Thymus (tissue), 11 donors: ENCODE measurements around the gene SLU7. TPM values are rescaled to one million over a fixed set of nuclear protein-coding genes. Genes with fewer than 3 reads are reported as not detected.
A peak's percentile ranks its signal among the peaks of the same experiment; 100 is the strongest.

Experiments used
- DNase-seq, 9 donors: peaks; one replicate each; pipeline ENCODE4 v3.0.0-alpha.2; 2013; ENCODE audit warnings: low spot score in 9 of 9, low read depth in 6 of 9, missing footprints in 1 of 9
- H3K27ac ChIP-seq, 2 donors: one replicate each; pipeline ENCODE4 v1.5.1; 2013; ENCODE audit warnings: control low read depth in 1 of 2, low read depth in 1 of 2, low read length in 1 of 2, mild to moderate bottlenecking in 1 of 2, moderate library complexity in 1 of 2
- H3K27me3 ChIP-seq, 2 donors: one replicate each; pipeline ENCODE4 v1.5.1; 2013; ENCODE audit warnings: low read length in 1 of 2; ENCODE audit not compliant: control insufficient read depth in 2 of 2, insufficient read depth in 1 of 2
- H3K36me3 ChIP-seq, 2 donors: one replicate each; pipeline ENCODE4 v1.5.1; 2013; ENCODE audit warnings: low read length in 1 of 2, mild to moderate bottlenecking in 1 of 2, moderate library complexity in 1 of 2; ENCODE audit not compliant: control insufficient read depth in 2 of 2, insufficient read depth in 2 of 2
- H3K4me1 ChIP-seq, 2 donors: one replicate each; pipeline ENCODE4 v1.5.1; 2013; ENCODE audit warnings: low read length in 2 of 2; ENCODE audit not compliant: control insufficient read depth in 2 of 2, insufficient read depth in 2 of 2
- H3K4me3 ChIP-seq, 2 donors: one replicate each; pipeline ENCODE4 v1.5.1; 2013; ENCODE audit warnings: low read length in 2 of 2, control low read depth in 1 of 2, mild to moderate bottlenecking in 1 of 2
- H3K9me3 ChIP-seq, 2 donors: one replicate each; pipeline ENCODE4 v1.5.1; 2013; ENCODE audit warnings: low read length in 1 of 2, mild to moderate bottlenecking in 1 of 2; ENCODE audit not compliant: control insufficient read depth in 2 of 2, insufficient read depth in 1 of 2
- WGBS: extraction: QIAGEN DNeasy Blood & Tissue Kit; methylation state at CpG from one replicate; pipeline ENCODE4 v1.1.7; 2013; 5-methylcytosine and 5-hydroxymethylcytosine counted together
- polyA plus RNA-seq: library from polyadenylated mRNA; stranded (reverse); fragments of 200-250 nt; gene quantifications from one replicate; pipeline ENCODE4 v1.2.3, GENCODE V29; 2013
- total RNA-seq: library from RNA; stranded (reverse); fragments of 120-200 nt; gene quantifications from one replicate; pipeline ENCODE4 v1.2.4, GENCODE V29; 2013
- donor health status: healthy.

Gene SLU7
- total and polyA plus RNA-seq, 2 donors = 45.3 to 46.9 TPM

DNA sequence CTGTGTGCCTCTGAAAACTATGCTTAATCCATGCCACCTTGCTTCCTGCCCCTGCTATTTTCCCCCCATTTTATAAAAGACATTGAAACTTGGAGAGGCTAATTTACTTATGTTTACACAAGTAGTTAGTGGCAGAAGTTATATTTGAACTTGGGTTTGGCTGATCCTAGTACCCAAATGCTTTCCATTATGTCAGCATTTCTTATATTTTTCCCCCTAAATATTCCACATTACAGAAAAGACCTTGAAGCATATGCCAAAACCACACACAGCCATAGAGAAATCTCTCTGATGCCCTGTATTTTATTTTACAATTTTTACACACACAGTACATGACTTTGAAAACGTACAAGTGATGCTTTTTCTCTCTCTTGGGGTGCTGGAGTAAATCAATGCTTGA is 59.6 kb downstream of the SLU7 start:
- no peaks in the 10 kb centered on the region for H3K9me3 ChIP-seq
- no peak overlapping the region for H3K27ac ChIP-seq
- H3K4me3 ChIP-seq = no peak overlapping the region
- WGBS = 0% methylated on average over 1 of the region's 1 CpG
- peaks cover 0 to 2% of the 10 kb centered on the region in 2 donors for H3K4me1 ChIP-seq
- DNase-seq = no peak
- no peaks in the 10 kb centered on the region for H3K36me3 ChIP-seq
- no peaks in the 10 kb centered on the region for H3K27me3 ChIP-seq

DNA sequence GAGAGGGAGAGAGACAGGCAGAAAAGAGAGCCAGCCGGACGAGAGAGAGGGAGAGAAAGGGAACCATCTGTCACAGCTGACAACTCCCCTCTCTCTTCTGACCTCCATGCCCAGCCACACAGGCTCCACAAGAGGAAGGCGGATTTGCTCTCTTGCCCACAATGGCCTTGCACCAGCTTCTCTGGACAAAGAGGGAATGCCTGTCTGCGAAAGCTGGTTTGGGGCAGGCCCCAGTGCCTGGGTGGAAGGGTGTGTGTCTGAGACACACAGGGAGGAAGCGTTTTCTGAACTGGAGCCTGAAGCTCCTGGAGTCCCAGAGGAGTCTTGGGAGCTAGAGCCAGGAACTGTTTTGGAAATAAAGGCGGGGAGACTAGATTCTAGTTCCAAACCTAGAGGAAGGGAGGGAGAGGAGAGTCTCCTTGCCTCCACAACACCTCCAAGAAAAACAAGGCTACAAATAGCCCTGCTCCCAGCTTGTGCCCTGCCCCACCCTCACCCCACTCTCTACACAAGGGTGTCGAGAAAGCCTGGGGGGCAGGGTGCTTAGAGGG is 60.9 kb downstream of the SLU7 start:
- no peaks in the 10 kb centered on the region for H3K9me3 ChIP-seq
- DNase-seq = no peak
- H3K4me1 ChIP-seq = peaks cover 0 to 1% of the 10 kb centered on the region in 2 donors
- H3K36me3 ChIP-seq = no peaks in the 10 kb centered on the region
- H3K27ac ChIP-seq = peak overlapping the region in 1 of 2 donors; percentile 26
- WGBS = 91% methylated on average over 7 of the region's 7 CpGs
- no peak overlapping the region for H3K4me3 ChIP-seq
- no peaks in the 10 kb centered on the region for H3K27me3 ChIP-seq

DNA sequence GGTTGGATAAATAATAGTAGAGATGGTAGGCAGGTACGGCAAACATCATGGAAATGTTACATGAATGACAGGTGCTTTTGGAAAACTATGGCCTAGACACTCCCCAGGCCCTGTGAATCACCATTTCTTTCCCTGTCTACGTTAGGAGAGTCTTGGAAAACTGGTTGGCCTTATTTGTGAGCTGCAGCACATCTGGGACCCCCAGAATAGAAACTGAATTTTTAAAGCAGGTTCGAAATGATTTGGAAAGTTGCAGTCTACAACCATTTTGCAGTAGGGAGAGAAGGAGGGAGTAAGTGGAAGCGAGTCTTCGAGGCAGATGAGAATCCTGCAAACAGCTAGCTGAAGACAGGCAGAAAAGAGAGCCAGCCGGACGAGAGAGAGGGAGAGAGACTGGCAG is 61.5 kb downstream of the SLU7 start:
- Histone ChIP-seq H3K27me3 (no peaks in the 10 kb centered on the region), H3K27ac (no peak overlapping the region), H3K36me3 (no peaks in the 10 kb centered on the region), H3K4me3 (no peak overlapping the region), H3K9me3 (no peaks in the 10 kb centered on the region), H3K4me1 (no peaks in the 10 kb centered on the region)
- WGBS = 95% methylated on average over 7 of the region's 7 CpGs
- DNase-seq = no peak

DNA sequence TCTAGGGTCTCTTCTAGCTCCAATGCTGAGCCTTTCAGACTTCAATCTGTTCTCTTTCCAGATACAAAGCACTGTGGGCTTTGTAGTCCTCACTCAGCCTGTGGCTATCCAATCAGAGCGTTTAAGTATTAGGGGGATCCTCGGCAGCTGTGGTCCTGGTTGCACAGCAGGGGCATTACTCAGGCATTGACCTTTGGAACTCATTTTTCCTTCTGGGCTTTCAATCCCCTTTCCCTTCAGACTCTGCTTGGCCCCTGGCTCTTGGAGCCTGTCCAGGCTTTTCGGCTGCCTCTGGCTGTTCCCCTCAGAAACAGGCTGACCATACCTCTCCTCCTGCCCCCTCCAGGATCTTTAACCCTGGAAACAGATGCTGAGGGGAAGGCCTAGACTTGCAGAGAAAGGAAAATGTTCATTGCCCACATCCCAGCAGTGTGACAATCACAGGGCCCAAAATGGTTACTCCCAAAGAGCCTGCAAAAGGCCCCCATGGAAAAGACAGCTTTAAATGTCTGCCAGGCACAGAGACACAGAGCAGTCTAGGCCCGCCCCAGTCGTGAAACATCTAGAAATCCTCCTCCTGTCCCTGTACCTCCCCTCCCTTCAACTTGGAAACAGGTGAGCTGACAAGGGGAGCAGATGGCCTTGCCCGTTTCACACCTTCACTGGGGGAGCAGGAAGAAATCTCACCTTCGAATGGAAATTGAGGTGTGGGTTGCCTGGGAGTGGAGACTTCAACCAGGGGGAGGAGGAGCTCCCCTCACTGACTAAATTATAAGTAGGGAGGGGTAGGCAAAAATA is 62.1 kb downstream of the SLU7 start:
- 86% methylated on average over 7 of the region's 7 CpGs for WGBS
- DNase-seq = no peak

DNA sequence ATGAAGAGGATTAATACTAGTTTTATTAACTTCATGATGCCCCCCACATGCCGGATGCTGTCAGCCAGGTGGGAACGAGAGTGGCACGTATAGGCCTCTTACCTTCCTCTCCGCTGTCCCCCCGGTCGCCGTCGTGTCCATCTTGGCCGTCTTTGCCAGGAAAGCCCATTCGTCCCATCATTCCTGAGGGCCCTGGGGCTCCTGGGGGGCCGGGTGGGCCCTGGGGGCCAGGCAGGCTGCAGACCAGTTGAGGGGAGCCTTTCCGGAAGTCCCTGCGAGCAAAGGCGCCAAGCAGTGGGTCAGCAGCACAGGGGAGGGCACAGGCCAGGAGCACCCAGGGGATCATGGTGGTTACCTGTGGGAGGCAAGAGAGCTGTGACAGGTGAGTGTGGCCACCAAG is 64.2 kb downstream of the SLU7 start:
- Histone ChIP-seq H3K4me1 (no peaks in the 10 kb centered on the region), H3K4me3 (no peak overlapping the region), H3K27ac (no peak overlapping the region), H3K27me3 (no peaks in the 10 kb centered on the region), H3K9me3 (no peaks in the 10 kb centered on the region), H3K36me3 (no peaks in the 10 kb centered on the region)
- WGBS = 96% methylated on average over 14 of the region's 14 CpGs
- no peak for DNase-seq

More for the DNA sequence above, 62.1 kb downstream of the SLU7 start:
- H3K4me1 ChIP-seq = no peaks in the 10 kb centered on the region
- H3K27me3 ChIP-seq = no peaks in the 10 kb centered on the region
- no peaks in the 10 kb centered on the region for H3K36me3 ChIP-seq
- H3K9me3 ChIP-seq = no peaks in the 10 kb centered on the region
- H3K27ac ChIP-seq = no peak overlapping the region
- no peak overlapping the region for H3K4me3 ChIP-seq

DNA sequence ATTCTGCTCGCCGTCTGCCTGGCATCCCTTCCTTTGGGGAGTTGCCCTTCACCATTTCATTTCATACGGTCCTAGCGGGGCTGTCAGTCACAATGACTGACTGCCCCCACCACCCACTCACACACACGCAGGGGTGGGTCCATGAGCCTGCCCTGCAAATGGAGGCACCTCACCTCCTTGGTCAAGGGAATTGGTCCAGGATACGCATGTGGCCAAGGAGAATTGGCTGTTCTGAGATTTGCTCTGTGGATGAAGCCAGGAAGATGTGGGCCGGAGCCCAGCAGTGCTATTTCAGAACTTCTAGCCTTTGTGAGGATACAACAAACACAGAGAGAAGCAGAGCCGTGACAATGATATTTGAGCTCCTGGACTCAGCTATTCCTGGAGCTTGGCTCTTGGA is 65.5 kb downstream of the SLU7 start:
- H3K27me3 ChIP-seq = no peaks in the 10 kb centered on the region
- no peaks in the 10 kb centered on the region for H3K4me1 ChIP-seq
- no peak overlapping the region for H3K4me3 ChIP-seq
- WGBS = 96% methylated on average over 8 of the region's 8 CpGs
- H3K27ac ChIP-seq = no peak overlapping the region
- H3K36me3 ChIP-seq = no peaks in the 10 kb centered on the region
- DNase-seq = no peak
- no peaks in the 10 kb centered on the region for H3K9me3 ChIP-seq

DNA sequence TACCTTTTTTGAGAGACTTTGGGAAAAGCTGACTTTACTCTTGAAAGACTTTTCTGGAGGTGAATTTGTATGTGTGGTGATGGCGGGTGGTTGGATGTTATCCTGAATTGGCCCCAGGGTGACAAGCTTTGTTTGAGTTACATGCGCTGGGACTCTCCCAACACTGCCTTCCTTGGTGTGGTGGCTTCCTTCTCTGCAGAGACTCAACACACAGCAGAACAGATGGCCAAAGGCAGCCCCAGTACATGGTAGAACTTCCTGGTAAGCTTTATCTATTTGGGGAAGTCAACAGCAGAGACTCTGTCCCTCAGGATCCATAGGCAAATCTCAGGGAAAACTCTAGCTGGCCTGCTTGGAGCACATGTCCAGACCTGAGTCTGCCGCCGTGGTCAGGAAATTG is 66.6 kb downstream of the SLU7 start:
- Histone ChIP-seq H3K27ac (no peak overlapping the region), H3K9me3 (no peaks in the 10 kb centered on the region), H3K27me3 (no peaks in the 10 kb centered on the region), H3K36me3 (no peaks in the 10 kb centered on the region), H3K4me1 (no peaks in the 10 kb centered on the region), H3K4me3 (no peak overlapping the region)
- DNase-seq = no peak
- WGBS = 96% methylated on average over 4 of the region's 4 CpGs

Other genes with a start within 250 kb of the SLU7 start
- gene FABP6, start 189.6 kb downstream of the SLU7 start, total RNA-seq = 13.0 TPM
- gene FABP6, start 189.6 kb downstream of the SLU7 start, polyA plus RNA-seq = 64.3 TPM
- gene CCNJL, start 106.5 kb downstream of the SLU7 start, total RNA-seq = 1.7 TPM
- gene CCNJL, start 106.5 kb downstream of the SLU7 start, polyA plus RNA-seq = 2.7 TPM
- gene C1QTNF2, start 48.5 kb downstream of the SLU7 start, total RNA-seq = 0.61 TPM
- 0.46 TPM for gene C1QTNF2, start 48.5 kb downstream of the SLU7 start, polyA plus RNA-seq
- gene FAM200C, start 19.0 kb downstream of the SLU7 start, total RNA-seq = 4.1 TPM
- 5.5 TPM for gene FAM200C, start 19.0 kb downstream of the SLU7 start, polyA plus RNA-seq
- 179 TPM for gene PTTG1, start 2.8 kb upstream of the SLU7 start, total RNA-seq
- gene PTTG1, start 2.8 kb upstream of the SLU7 start, polyA plus RNA-seq = 72.9 TPM